NT2/D1 (cell line): ENCODE results near the gene PTPRN2.

Experiments used
- SUZ12 ChIP-seq: IDR thresholded peaks from 2 replicates; pipeline ENCODE4 v1.6.1; 2011; ENCODE audit not compliant: insufficient read length, insufficient read depth; ENCODE audit errors: extremely low read depth
- YY1 ChIP-seq: IDR thresholded peaks from 2 replicates; pipeline ENCODE4 v1.6.1; 2011; ENCODE audit not compliant: insufficient read length, insufficient read depth
- ZNF274 ChIP-seq: IDR thresholded peaks from 2 replicates; pipeline ENCODE4 v1.6.1; 2011; ENCODE audit warnings: mild to moderate bottlenecking, low read depth, low read length

DNA sequence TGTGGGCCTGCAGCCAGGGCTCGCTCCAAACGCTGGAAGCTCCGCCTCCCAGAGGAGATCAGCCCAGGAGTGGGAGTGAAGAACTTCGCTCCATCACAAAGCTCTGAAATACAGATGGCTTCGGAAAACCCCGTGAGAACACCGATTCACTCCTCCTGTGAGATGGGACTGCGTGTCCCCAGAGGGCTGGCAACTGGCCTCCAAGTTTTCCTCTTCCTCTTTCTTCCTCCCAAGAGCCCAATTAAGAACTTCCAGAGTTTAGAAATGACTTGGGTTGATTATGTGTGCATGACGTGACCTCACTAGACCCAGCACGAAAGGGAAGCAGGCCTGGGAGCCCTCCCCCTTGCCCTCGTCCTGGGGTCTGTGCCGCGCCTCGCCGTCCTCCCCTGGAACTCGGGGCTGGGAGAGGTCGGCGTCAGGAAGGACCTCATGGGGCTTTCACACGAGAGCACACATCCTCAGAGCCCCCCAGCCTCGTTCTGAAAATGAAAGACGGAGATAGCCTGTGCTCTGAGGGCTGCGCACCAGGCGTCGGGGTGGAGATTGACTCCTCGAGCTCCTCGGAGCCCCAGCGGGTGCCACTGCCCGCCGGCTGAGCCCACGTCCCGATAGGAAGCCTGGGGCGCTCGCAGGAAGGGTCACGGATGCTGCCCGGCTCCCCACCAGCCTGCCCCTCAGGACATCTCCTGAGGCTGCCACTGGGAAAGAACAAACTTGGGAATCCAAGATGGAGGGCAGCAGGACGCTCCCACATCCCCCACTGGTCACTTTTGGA, 37.8 kb downstream of the PTPRN2 start:
- TF ChIP-seq ZNF274 (no peak), YY1 (no peak), SUZ12 (no peak)
